ENCODE results near the gene BHLHE41.

- no peak for TF ChIP-seq RXRA (IDR thresholded peaks at IDR 0.05)
- TF ChIP-seq, protein P1, sequence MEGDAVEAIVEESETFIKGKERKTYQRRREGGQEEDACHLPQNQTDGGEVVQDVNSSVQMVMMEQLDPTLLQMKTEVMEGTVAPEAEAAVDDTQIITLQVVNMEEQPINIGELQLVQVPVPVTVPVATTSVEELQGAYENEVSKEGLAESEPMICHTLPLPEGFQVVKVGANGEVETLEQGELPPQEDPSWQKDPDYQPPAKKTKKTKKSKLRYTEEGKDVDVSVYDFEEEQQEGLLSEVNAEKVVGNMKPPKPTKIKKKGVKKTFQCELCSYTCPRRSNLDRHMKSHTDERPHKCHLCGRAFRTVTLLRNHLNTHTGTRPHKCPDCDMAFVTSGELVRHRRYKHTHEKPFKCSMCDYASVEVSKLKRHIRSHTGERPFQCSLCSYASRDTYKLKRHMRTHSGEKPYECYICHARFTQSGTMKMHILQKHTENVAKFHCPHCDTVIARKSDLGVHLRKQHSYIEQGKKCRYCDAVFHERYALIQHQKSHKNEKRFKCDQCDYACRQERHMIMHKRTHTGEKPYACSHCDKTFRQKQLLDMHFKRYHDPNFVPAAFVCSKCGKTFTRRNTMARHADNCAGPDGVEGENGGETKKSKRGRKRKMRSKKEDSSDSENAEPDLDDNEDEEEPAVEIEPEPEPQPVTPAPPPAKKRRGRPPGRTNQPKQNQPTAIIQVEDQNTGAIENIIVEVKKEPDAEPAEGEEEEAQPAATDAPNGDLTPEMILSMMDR (IDR thresholded peaks at IDR 0.05; ENCODE audit: low read depth, low read length, missing input control) = no peak
- TF ChIP-seq, protein P2, sequence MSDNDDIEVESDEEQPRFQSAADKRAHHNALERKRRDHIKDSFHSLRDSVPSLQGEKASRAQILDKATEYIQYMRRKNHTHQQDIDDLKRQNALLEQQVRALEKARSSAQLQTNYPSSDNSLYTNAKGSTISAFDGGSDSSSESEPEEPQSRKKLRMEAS (IDR thresholded peaks at IDR 0.05) = no peak
- no peak for TF ChIP-seq GABPA (IDR thresholded peaks at IDR 0.05 in 1 of 2, conservative IDR thresholded peaks at IDR 0.05 in 1 of 2)
These were observed 15.4 kb downstream of the BHLHE41 start for GRCh38 chr12:26109343-26109881.

Measured in liver (tissue), 3 donors.